GM21737 (cell line): Measurements from ENCODE around the gene ZDHHC14.

Experiments
- ATAC-seq: cut with Tn5 transposase; IDR thresholded peaks from one replicate; pipeline ENCODE4 v1.9.1; 2021; ENCODE audit warnings: mild to moderate bottlenecking, moderate library complexity; ENCODE audit not compliant: unreplicated experiment

ZDHHC14 gene

GRCh38 chr6:157488058-157488457, 107.1 kb downstream of the ZDHHC14 start:
- no peak for ATAC-seq

GRCh38 chr6:157488716-157489118, 107.7 kb downstream of the ZDHHC14 start:
- no peak for ATAC-seq

- no peak for ATAC-seq
These were observed 109.8 kb downstream of the ZDHHC14 start for GRCh38 chr6:157490611-157491269.

GRCh38 chr6:157491571-157492232, 110.7 kb downstream of the ZDHHC14 start:
- ATAC-seq: no peak

GRCh38 chr6:157492249-157492648, 111.3 kb downstream of the ZDHHC14 start:
- no peak for ATAC-seq

GRCh38 chr6:157492741-157493140, 111.8 kb downstream of the ZDHHC14 start:
- ATAC-seq: no peak

GRCh38 chr6:157493173-157493572, 112.2 kb downstream of the ZDHHC14 start:
- no peak for ATAC-seq

GRCh38 chr6:157493576-157493975, 112.6 kb downstream of the ZDHHC14 start:
- ATAC-seq: no peak

- no peak for ATAC-seq
These were observed 113.2 kb downstream of the ZDHHC14 start for GRCh38 chr6:157494132-157494710.

- no peak for ATAC-seq
These were observed 115.6 kb downstream of the ZDHHC14 start for GRCh38 chr6:157496534-157497095.

- no peak for ATAC-seq
These were observed 116.6 kb downstream of the ZDHHC14 start for GRCh38 chr6:157497579-157497978.

- ATAC-seq: no peak
These were observed 117.8 kb downstream of the ZDHHC14 start for GRCh38 chr6:157498817-157499216.

- ATAC-seq: no peak
These were observed 119.0 kb downstream of the ZDHHC14 start for GRCh38 chr6:157500022-157500421.

- no peak for ATAC-seq
These were observed 122.2 kb downstream of the ZDHHC14 start for GRCh38 chr6:157503018-157503747.

- ATAC-seq: no peak
These were observed 125.0 kb downstream of the ZDHHC14 start for GRCh38 chr6:157505912-157506491.

- ATAC-seq: no peak
These were observed 129.6 kb downstream of the ZDHHC14 start for GRCh38 chr6:157510323-157511188.

GRCh38 chr6:157511682-157512381, 130.8 kb downstream of the ZDHHC14 start:
- no peak for ATAC-seq

- no peak for ATAC-seq
These were observed 131.3 kb downstream of the ZDHHC14 start for GRCh38 chr6:157512382-157512682.

- ATAC-seq: no peak
These were observed 132.1 kb downstream of the ZDHHC14 start for GRCh38 chr6:157513004-157513603.
